HG03025 (cell line): ENCODE data around the gene TXNDC16.

Source experiments
- ATAC-seq: cut with Tn5 transposase; IDR thresholded peaks from one replicate; pipeline ENCODE4 v1.9.1; 2021; ENCODE audit warnings: mild to moderate bottlenecking, moderate library complexity; ENCODE audit not compliant: unreplicated experiment, low FRiP score

The TXNDC16 gene

GRCh38 chr14:52399104-52399503, 153.2 kb downstream of the TXNDC16 start:
- no peak for ATAC-seq

- ATAC-seq: no peak
Measured at GRCh38 chr14:52397844-52398243, 154.5 kb downstream of the TXNDC16 start.

- ATAC-seq: no peak
Measured at GRCh38 chr14:52395728-52396127, 156.6 kb downstream of the TXNDC16 start.

- ATAC-seq: no peak
Measured at GRCh38 chr14:52391881-52392615, 160.3 kb downstream of the TXNDC16 start.
